HEK293 (cell line): ENCODE results near the gene PAX9.

ENCODE experiments used
- CTCF ChIA-PET: fragments of 350-600 bp; formaldehyde crosslinking; extraction: SDS; loops from one replicate; lab custom pipeline; 2021; ENCODE audit warnings: antibody characterized with exemption; lab: Yijun Ruan, JAX
- POLR2A ChIA-PET: fragments of 300-600 bp; formaldehyde crosslinking; extraction: SDS; loops from one replicate; lab custom pipeline; 2020; ENCODE audit warnings: antibody characterized with exemption, inconsistent platforms; lab: Yijun Ruan, JAX
- H3K27ac ChIP-seq: fragments of 200-500 bp; sonication (Bioruptor generic); 2 replicates; pipeline ENCODE4 v1.5.1; 2014; ENCODE audit warnings: low read depth, low read length, control low read depth, inconsistent platforms; ENCODE audit errors: extremely low read depth
- H3K36me3 ChIP-seq, 2 experiments: fragments of 200-500 bp in 1 of 2; sonication (Bioruptor generic) in 1 of 2; 1 replicate in 1 of 2; 2 replicates in 1 of 2; pipeline ENCODE4 v1.5.1; 2014 to 2017; ENCODE audit warnings: inconsistent platforms in 2 of 2, low read length in 2 of 2; ENCODE audit not compliant: control insufficient read depth in 2 of 2, insufficient read depth in 1 of 2
- H3K4me1 ChIP-seq: fragments of 200-500 bp; sonication (Bioruptor generic); 2 replicates; pipeline ENCODE4 v1.5.1; 2014; ENCODE audit warnings: mild to moderate bottlenecking, low read length, inconsistent platforms; ENCODE audit not compliant: control insufficient read depth, insufficient read depth
- H3K4me3 ChIP-seq: 2 replicates; pipeline ENCODE4 v1.5.1; 2011; ENCODE audit warnings: low read depth, mild to moderate bottlenecking, control low read depth, low read length, moderate library complexity
- H3K9me3 ChIP-seq: fragments of 200-500 bp; sonication (Bioruptor generic); 2 replicates; pipeline ENCODE4 v1.5.1; 2014; ENCODE audit warnings: low read depth, low read length, inconsistent platforms; ENCODE audit not compliant: control insufficient read depth, insufficient read depth
- GLI2 ChIP-seq: fragments of 450-650 bp; formaldehyde crosslinking; IDR thresholded peaks from 2 replicates; pipeline ENCODE4; 2017; ENCODE audit warnings: missing biosample characterization, missing genetic modification characterization, low read depth, borderline replicate concordance
- KLF16 ChIP-seq: fragments of 450-650 bp; formaldehyde crosslinking; IDR thresholded peaks from 2 replicates; pipeline ENCODE4 v1.5.1; 2017; ENCODE audit warnings: missing biosample characterization, missing genetic modification characterization
- OVOL3 ChIP-seq: fragments of 450-650 bp; formaldehyde crosslinking; IDR thresholded peaks from 2 replicates; pipeline ENCODE4 v1.5.1; 2016; ENCODE audit warnings: missing biosample characterization, missing genetic modification characterization
- SCRT2 ChIP-seq: fragments of 450-650 bp; formaldehyde crosslinking; IDR thresholded peaks from 2 replicates; pipeline ENCODE4 v1.5.1; 2016; ENCODE audit warnings: missing biosample characterization, missing genetic modification characterization
- ZNF132 ChIP-seq: fragments of 450-650 bp; formaldehyde crosslinking; IDR thresholded peaks from 2 replicates; pipeline ENCODE4 v1.5.1; 2017; ENCODE audit warnings: missing biosample characterization, missing genetic modification characterization, borderline replicate concordance
- ZNF223 ChIP-seq: fragments of 450-650 bp; formaldehyde crosslinking; IDR thresholded peaks from 2 replicates; pipeline ENCODE4 v1.5.1; 2016; ENCODE audit warnings: missing biosample characterization, missing genetic modification characterization
- ZNF248 ChIP-seq: fragments of 450-650 bp; formaldehyde crosslinking; IDR thresholded peaks from 2 replicates; pipeline ENCODE4 v1.5.1; 2017; ENCODE audit warnings: missing biosample characterization, missing genetic modification characterization
- ZNF350 ChIP-seq: fragments of 450-650 bp; formaldehyde crosslinking; IDR thresholded peaks from 2 replicates; pipeline ENCODE4 v1.5.0; 2017; ENCODE audit warnings: missing biosample characterization, mild to moderate bottlenecking, missing genetic modification characterization
- ZNF433 ChIP-seq: fragments of 450-650 bp; formaldehyde crosslinking; IDR thresholded peaks from 2 replicates; pipeline ENCODE4 v1.5.1; 2016; ENCODE audit warnings: missing biosample characterization, missing genetic modification characterization, low read depth
- ZNF521 ChIP-seq: fragments of 450-650 bp; formaldehyde crosslinking; IDR thresholded peaks from 2 replicates; pipeline ENCODE4 v1.5.1; 2017; ENCODE audit warnings: missing biosample characterization, mild to moderate bottlenecking, missing genetic modification characterization
- ZNF530 ChIP-seq: fragments of 450-650 bp; formaldehyde crosslinking; IDR thresholded peaks from 2 replicates; pipeline ENCODE4 v1.5.1; 2016; ENCODE audit warnings: low read depth, missing biosample characterization, missing genetic modification characterization
- ZNF76 ChIP-seq: fragments of 450-650 bp; formaldehyde crosslinking; IDR thresholded peaks from 2 replicates; pipeline ENCODE4; 2016; ENCODE audit warnings: low read depth, missing biosample characterization, missing genetic modification characterization, borderline replicate concordance
- ZNF768 ChIP-seq: fragments of 450-650 bp; formaldehyde crosslinking; IDR thresholded peaks from 2 replicates; pipeline ENCODE4 v1.5.1; 2018; ENCODE audit warnings: missing biosample characterization, mild to moderate bottlenecking, missing genetic modification characterization
- ZNF791 ChIP-seq: fragments of 450-650 bp; formaldehyde crosslinking; IDR thresholded peaks from 2 replicates; pipeline ENCODE4 v1.5.1; 2016; ENCODE audit warnings: missing biosample characterization, missing genetic modification characterization
- ZNF843 ChIP-seq: fragments of 450-650 bp; formaldehyde crosslinking; IDR thresholded peaks from 2 replicates; pipeline ENCODE4 v1.5.1; 2016; ENCODE audit warnings: missing biosample characterization, missing genetic modification characterization
- ZXDB ChIP-seq: fragments of 450-650 bp; formaldehyde crosslinking; IDR thresholded peaks from 2 replicates; pipeline ENCODE4 v1.5.1; 2016; ENCODE audit warnings: missing biosample characterization, missing genetic modification characterization
- TF ChIP-seq, protein P1 (sequence below): fragments of 450-650 bp; formaldehyde crosslinking; IDR thresholded peaks from 2 replicates; pipeline ENCODE4 v1.5.1; 2016; ENCODE audit warnings: missing biosample characterization, missing genetic modification characterization

PAX9 gene

DNA sequence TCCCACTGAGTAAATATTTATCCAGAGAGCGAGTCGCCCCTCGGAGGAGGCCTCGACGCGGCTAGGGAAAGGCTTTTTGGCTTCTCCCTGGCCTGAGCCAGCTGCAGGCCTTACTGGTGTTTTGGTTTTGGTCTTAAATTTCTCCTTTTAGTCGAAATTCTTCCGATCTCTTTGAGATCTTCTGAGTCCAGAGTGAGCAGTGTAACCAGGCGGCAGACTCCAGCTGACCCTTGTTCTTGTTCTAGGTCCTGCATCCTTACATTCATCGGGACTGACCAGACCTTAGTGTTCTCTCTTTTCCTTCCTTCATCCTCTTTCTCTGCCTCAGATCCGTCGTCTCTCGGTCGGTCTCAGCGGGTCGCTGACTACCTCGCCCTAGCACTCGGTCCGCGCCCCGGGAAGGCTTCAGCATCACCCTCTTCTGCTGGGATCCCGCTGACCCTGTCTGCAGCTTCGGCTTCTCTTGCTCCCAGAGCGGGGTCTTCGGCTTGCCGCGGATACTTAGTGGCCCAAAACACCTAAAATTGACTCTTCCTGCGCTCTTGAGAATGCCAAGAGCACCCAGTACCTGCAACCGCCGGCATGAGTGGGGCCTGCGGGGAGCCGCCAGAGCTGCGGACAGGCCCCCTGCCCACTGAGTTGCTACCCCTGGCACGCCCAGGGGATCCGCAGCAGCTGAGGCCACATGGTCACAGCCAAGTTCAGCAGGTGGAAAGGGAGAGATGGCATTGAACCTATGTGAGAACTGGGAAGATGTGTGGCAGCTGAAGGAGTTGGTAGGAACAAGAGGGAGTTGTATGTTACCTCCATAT is 2.4 kb upstream of the PAX9 start:
- TF ChIP-seq ZNF132 (tag by site-specific recombination) (no peak), OVOL3 (tag by site-specific recombination) (no peak), ZNF350 (tag by site-specific recombination) (no peak), GLI2 (tag by site-specific recombination) (no peak), ZNF843 (tag by site-specific recombination) (no peak), KLF16 (tag by site-specific recombination) (no peak)
- H3K27ac ChIP-seq = no peak overlapping the region
- ChIA-PET CTCF (interaction anchor here (0.8 to 1.7 kb wide), 2 partner anchors 11 to 88 kb away, joined by 4 to 8 read pairs; no protein-coding TSS in a partner anchor), POLR2A (no interaction called here)
- H3K36me3 ChIP-seq = peaks cover 4 to 6% of the 10 kb centered on the region in 2 experiments; a peak in 2 of 3 replicates
- H3K4me3 ChIP-seq = no peak overlapping the region
- H3K4me1 ChIP-seq = peaks cover 6% of the 10 kb centered on the region
- no peaks in the 10 kb centered on the region for H3K9me3 ChIP-seq

DNA sequence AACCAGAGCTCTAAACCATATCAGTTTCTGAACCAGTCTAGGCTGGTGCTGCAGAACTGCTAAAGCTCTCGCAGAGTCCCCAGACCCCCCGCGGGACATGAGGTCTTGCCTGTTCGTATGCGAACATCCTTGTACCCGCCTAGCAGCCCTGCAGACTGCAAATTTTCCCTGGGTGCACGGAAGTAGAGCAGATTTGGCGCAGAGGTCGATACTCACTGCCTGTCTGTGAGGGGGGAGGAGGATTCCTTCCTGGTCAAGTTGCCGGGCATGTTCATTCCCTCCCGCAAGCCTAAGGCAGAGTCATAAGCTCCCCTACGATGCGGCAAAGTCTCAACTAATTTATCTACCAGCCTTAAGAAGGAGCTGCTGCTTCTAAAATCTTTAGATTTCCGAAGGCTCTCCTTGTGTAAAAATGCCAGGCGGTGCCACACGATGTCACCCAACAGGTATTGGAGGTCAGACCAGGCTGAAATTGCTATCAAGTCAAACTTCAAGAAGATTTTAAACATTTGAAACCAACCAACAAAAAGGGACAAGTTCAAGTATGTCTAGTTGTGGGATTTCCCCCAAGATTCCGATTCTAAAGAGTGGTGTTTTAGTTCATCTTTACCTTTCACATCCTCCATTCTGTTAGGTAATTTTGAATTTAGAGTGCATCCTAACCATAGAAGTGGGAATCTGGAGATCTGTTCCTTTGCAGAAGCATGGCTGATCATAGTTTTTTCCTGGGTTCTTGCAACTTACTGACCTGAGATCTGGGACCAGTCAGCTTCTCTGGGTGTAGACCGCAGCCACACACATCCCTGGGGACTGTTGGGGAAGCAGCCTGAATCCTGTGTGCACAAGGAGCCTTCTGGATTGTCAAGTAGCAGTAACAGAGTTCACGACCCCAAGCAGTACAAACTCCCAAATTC is 1.6 kb upstream of the PAX9 start:
- no peak overlapping the region for H3K27ac ChIP-seq
- ChIA-PET CTCF (interaction anchor here (0.8 to 1.7 kb wide), 2 partner anchors 12 to 88 kb away, joined by 4 to 8 read pairs; no protein-coding TSS in a partner anchor), POLR2A (no interaction called here)
- peaks cover 15% of the 10 kb centered on the region for H3K4me1 ChIP-seq
- H3K36me3 ChIP-seq = peaks cover 7% of the 10 kb centered on the region in 2 experiments; a peak in 2 of 3 replicates
- TF ChIP-seq ZNF521 (tag by site-specific recombination) = no peak
- no peak for TF ChIP-seq ZNF768
- no peak for TF ChIP-seq ZNF791 (tag by site-specific recombination)
- no peak for TF ChIP-seq ZNF530
- no peak for TF ChIP-seq ZXDB (tag by site-specific recombination)
- TF ChIP-seq ZNF223 (tag by site-specific recombination) = no peak
- TF ChIP-seq ZNF76 = no peak
- no peak for TF ChIP-seq ZNF248
- TF ChIP-seq, protein P1, sequence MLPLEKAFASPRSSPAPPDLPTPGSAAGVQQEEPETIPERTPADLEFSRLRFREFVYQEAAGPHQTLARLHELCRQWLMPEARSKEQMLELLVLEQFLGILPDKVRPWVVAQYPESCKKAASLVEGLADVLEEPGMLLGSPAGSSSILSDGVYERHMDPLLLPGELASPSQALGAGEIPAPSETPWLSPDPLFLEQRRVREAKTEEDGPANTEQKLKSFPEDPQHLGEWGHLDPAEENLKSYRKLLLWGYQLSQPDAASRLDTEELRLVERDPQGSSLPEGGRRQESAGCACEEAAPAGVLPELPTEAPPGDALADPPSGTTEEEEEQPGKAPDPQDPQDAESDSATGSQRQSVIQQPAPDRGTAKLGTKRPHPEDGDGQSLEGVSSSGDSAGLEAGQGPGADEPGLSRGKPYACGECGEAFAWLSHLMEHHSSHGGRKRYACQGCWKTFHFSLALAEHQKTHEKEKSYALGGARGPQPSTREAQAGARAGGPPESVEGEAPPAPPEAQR (tag by site-specific recombination) = no peak
- H3K4me3 ChIP-seq = no peak overlapping the region
- H3K9me3 ChIP-seq = no peaks in the 10 kb centered on the region

GRCh38 chr14:36660736-36661505 is 739 bp upstream of the PAX9 start:
- TF ChIP-seq SCRT2 (tag by site-specific recombination) = peak; percentile 88
- no peak for TF ChIP-seq ZNF433 (tag by site-specific recombination)
- peak overlapping the region; percentile 28 for H3K4me3 ChIP-seq

More at GRCh38 chr14:36660736-36661505, 739 bp upstream of the PAX9 start:
- ChIA-PET CTCF (interaction anchor here (0.5 to 0.9 kb wide), 3 partner anchors 32 to 384 kb away, joined by 3 to 5 read pairs (median 4); no protein-coding TSS in a partner anchor), POLR2A (interaction anchor here (1.0 to 1.1 kb wide), 2 partner anchors 107 to 272 kb away, joined by 3 read pairs; no protein-coding TSS in a partner anchor)
- Histone ChIP-seq H3K9me3 (no peaks in the 10 kb centered on the region), H3K36me3 (peaks cover 15% of the 10 kb centered on the region in 2 experiments; a peak in 2 of 3 replicates), H3K27ac (no peak overlapping the region), H3K4me1 (peaks cover 15% of the 10 kb centered on the region)
